ENCODE measurements around the gene WAC.
"Not testable (repeated sequence)": the region's sequence is repeated elsewhere in the genome, so short reads cannot be mapped to it uniquely, and the experiment has no call there.

The WAC gene

DNA sequence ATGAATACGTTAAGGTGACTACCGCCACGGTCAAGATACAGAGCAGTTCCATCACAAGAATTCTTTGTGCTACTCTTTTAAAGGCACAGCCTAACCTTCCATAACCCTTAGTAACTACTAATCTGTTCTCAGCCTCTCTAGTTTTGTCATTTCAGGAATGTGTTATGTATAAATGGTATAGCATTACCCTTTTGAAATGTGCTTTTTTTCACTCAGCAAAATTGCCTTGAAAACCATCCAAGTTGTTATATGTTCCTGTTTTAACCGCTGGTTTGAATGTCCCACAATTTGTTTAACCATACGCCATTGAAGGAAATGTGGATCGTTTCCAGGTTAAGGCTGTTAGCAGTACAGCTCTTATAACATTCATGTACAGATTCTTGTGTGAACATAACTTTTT is 32.0 kb downstream of the WAC start:
- no peak for DNase-seq (ENCODE audit: low read depth)

- DNase-seq (ENCODE audit: low read depth) = peak; percentile 36
These were observed 33.6 kb downstream of the WAC start for GRCh38 chr10:28566458-28567015.

DNA sequence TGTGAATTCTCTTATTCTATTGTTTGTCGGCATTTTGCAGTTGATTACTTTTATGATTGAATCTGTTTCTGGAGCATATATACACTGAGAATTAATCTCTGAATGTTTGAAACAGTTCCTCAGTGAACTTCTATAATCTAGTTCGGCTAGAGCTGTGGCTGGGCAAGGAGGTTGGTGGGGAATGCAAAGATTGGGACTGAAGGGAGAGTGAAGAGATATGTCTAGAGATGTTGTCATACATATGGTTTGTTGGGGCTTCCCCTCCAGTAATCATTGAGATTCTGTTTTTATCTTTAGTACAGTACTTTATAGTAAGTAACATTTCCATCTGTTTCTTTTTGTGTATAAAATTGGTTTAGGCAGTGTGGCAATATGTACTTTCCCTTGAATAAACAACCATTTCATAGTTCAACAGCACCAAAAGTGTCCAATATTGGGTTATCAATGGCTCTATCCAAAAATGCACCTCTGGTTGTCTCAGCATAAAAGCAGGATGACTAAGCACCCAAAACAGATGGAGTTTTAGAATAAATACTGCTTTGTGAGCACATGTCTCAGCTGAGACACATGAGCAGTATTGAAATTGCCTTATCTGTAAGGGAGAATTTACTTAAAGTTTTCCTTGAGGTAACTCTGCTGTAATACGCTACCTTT is 36.7 kb downstream of the WAC start:
- no peak for DNase-seq (ENCODE audit: low read depth)

DNA sequence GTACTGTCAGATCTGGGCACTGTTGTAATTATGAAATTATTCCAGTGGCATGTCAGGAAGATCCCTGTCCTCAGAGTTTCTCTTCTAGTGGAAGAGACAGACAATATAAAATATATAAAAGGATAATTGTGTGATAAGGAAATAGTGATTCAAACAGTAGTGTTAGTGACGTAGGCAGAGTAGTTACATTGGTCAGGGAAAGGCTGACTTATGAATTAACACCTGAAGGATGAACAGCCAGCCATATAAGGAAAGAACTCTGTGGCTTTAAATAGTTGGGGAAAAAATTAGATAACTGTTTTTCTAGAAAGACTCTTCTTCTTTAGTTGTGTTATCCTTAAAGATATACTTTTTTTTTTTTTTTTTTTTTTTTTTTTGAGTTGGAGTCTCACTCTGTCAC is 37.7 kb downstream of the WAC start:
- DNase-seq (ENCODE audit: low read depth) = no peak

GRCh38 chr10:28571265-28571664 is 38.3 kb downstream of the WAC start:
- no peak for DNase-seq (ENCODE audit: low read depth)

DNA sequence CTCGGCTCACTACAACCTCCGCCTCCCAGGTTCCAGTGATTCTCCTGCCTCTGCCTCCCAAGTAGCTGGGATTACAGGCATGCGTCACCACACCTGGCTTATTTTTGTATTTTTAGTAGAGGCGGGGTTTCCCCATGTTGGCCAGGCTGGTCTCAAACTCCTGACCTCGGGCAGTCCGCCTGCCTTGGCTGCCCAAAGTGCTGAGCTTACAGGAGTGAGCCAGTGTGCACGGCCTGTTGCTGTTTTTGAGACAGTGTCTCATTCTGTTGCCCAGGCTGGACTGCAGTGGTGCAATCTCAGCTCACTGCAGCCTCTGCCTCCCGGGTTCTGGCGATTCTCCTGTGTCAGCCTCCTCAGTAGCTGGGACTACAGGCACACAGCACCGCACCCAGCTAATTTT is 41.3 kb downstream of the WAC start:
- DNase-seq (ENCODE audit: low read depth) = not testable (repeated sequence)

- no peak for DNase-seq (ENCODE audit: low read depth)
These were observed 42.9 kb downstream of the WAC start for GRCh38 chr10:28575852-28576251.

GRCh38 chr10:28577506-28577905 is 44.6 kb downstream of the WAC start:
- DNase-seq (ENCODE audit: low read depth) = no peak

GRCh38 chr10:28578454-28578853 is 45.5 kb downstream of the WAC start:
- DNase-seq (ENCODE audit: low read depth) = no peak

DNA sequence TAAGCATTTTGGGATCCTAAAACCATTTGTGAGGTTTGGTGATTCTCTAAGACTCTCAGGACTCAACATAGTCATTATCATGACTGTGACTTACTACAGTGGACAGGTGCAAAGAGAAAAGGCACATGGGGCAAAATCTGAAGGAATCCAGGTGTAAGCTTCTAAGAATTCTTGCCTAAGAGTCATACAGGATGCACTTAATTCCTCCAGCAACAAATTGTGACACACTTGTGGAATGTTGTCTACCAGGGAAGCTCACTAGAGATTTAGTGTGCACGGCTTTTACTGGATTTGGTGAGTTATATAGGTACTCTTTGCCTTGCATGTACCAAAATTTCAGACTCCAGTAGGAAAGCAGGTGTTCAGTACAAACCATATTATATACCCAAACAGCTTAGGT is 47.9 kb downstream of the WAC start:
- no peak for DNase-seq (ENCODE audit: low read depth)

DNA sequence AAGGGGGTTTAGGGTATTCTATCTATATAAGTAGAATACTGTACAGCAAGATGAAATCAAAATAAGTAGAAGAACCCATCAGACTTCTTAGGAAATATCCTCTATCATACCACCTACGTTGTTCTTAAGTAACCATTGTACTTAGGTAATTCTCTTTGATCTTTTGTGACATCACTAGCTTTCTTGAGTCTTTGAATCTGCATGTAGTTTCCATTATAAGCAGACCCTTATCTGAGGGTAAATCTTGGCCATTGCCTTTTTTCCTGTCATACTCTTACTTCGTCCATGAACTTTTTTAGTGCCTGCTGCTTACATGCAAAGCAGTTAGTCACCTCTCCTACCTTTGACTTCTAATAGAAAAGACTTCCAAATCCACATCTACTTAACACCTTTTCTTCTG is 49.0 kb downstream of the WAC start:
- DNase-seq (ENCODE audit: low read depth) = no peak

- no peak for DNase-seq (ENCODE audit: low read depth)
These were observed 52.2 kb downstream of the WAC start for GRCh38 chr10:28585076-28585475.

GRCh38 chr10:28586176-28586575 is 53.3 kb downstream of the WAC start:
- DNase-seq (ENCODE audit: low read depth) = no peak

- DNase-seq (ENCODE audit: low read depth) = peak; percentile 17
These were observed 54.5 kb downstream of the WAC start for GRCh38 chr10:28587270-28587969.

GRCh38 chr10:28587970-28588290 is 55.0 kb downstream of the WAC start:
- peak; percentile 22 for DNase-seq (ENCODE audit: low read depth)

GRCh38 chr10:28592953-28593352 is 60.0 kb downstream of the WAC start:
- DNase-seq (ENCODE audit: low read depth) = no peak

GRCh38 chr10:28593811-28594210 is 60.9 kb downstream of the WAC start:
- DNase-seq (ENCODE audit: low read depth) = no peak

DNA sequence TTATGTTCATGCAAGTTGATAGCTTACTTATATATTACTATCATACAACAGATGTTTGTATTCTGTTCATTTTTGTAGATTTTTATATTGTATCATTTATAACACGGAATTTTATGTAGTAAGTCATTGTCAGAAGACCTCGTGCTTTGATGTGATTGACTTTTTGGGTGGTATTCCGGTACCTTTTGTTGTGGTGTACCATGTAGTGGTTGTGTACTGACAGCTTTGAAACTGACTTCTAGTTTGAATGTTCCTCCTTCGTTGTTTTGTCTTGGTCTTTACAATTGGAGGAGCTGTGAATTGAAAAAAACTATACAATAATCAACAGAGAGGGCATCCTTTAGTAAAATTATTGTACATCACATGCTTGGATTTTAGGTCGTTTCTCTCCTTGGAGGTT is 61.5 kb downstream of the WAC start:
- DNase-seq (ENCODE audit: low read depth) = no peak

GRCh38 chr10:28595613-28596012 is 62.7 kb downstream of the WAC start:
- DNase-seq (ENCODE audit: low read depth) = no peak

- DNase-seq (ENCODE audit: low read depth) = no peak
These were observed 67.1 kb downstream of the WAC start for GRCh38 chr10:28600056-28600455.

DNA sequence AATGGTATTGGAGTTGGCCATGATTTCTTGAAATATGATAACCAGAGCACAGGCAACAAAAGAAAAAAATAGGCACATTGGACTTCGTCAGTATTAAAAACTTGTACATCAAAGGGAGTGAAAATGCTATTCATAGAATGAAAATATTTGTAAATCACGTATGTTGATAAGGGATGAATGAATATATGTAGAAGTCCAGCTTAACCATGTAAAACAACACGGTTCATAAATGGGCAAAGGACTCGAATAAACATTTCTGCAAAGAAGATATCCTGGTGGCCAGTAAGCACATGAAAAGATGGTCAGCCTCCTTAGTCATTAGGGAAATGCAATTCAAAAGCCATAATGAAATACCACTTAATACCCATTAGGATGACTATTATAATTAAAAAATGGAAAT is 68.1 kb downstream of the WAC start:
- no peak for DNase-seq (ENCODE audit: low read depth)

GRCh38 chr10:28604567-28605536 is 71.9 kb downstream of the WAC start:
- no peak for DNase-seq (ENCODE audit: low read depth)

GRCh38 chr10:28606568-28606967 is 73.7 kb downstream of the WAC start:
- DNase-seq (ENCODE audit: low read depth) = no peak

All from stromal cell of bone marrow (primary cell).